HCT116 (cell line): ENCODE data around the gene FST. TPM values are rescaled to one million over a fixed set of nuclear protein-coding genes. Genes with fewer than 3 reads are reported as not detected.

ENCODE experiments used
- ATAC-seq: fragments of 200-7000 bp; cut with Tn5 transposase; 2 replicates; pipeline ENCODE4 v1.9.1; 2020; ENCODE audit warnings: mild to moderate bottlenecking, moderate library complexity
- BruUV-seq: library from RNA; stranded (reverse); fragments of 400-500 nt; replicated peaks from 2 replicates; lab custom pipeline; 2021; lab: Mats Ljungman, UMichigan
- CTCF ChIA-PET: fragments of 300-600 bp; sonication (Branson Sonifier 250); formaldehyde crosslinking; loops from one replicate; lab custom pipeline; 2021; ENCODE audit warnings: antibody characterized with exemption; lab: Charles Lee
- POLR2A ChIA-PET: fragments of 300-600, 350-600 bp; sonication (Branson Sonifier 250); formaldehyde crosslinking; loops from one replicate; lab custom pipeline; 2021; ENCODE audit warnings: antibody characterized with exemption; lab: Charles Lee
- RAD21 ChIA-PET, 2 experiments: fragments of 300-600 bp; sonication (Branson Sonifier 250); formaldehyde crosslinking; loops; one replicate each; lab custom pipeline; 2023; ENCODE audit warnings: low total read pairs in 2 of 2; ENCODE audit not compliant: uncharacterized antibody in 2 of 2, unreplicated experiment in 2 of 2, low non-redundant PET in 1 of 2; lab: Charles Lee
- DNase-seq: peaks from one replicate; pipeline ENCODE4 v3.0.0-alpha.2; 2010; ENCODE audit warnings: low read depth, low spot score
- H2AFZ ChIP-seq: fragments of 200-600 bp; shearing (Covaris generic), sonication (generic); 2 replicates; pipeline ENCODE4 v1.6.1; 2017; ENCODE audit warnings: low read depth, mixed run types, mixed read lengths, antibody characterized with exemption, low read length; ENCODE audit not compliant: poor library complexity, severe bottlenecking
- H3K27ac ChIP-seq: 2 replicates; pipeline ENCODE4 v1.5.1; 2012; ENCODE audit warnings: low read depth, low read length
- H3K27me3 ChIP-seq: fragments of 200-600 bp; sonication (generic); 2 replicates; pipeline ENCODE4 v1.6.1; 2016; ENCODE audit warnings: mixed run types, low read length, mixed read lengths; ENCODE audit not compliant: insufficient read depth
- H3K36me3 ChIP-seq, 2 experiments: fragments of 200-500 bp in 1 of 2; fragments of 200-600 bp in 1 of 2; sonication (Bioruptor generic) in 1 of 2; sonication (generic) in 1 of 2; 2 replicates each; pipeline versions ENCODE4 v1.5.1 to v1.6.1; 2014 to 2016; ENCODE audit warnings: low read length in 2 of 2, inconsistent platforms in 1 of 2, mixed read lengths in 1 of 2, mixed run types in 1 of 2; ENCODE audit not compliant: insufficient read depth in 2 of 2, control insufficient read depth in 1 of 2
- H3K4me1 ChIP-seq, 2 experiments: fragments of 200-600 bp in 1 of 2; sonication (generic) in 1 of 2; 2 replicates each; pipeline versions ENCODE4 v1.5.1 to v1.6.1; 2012 to 2017; ENCODE audit warnings: low read length in 2 of 2, inconsistent platforms in 1 of 2, mild to moderate bottlenecking in 1 of 2, mixed read lengths in 1 of 2, mixed run types in 1 of 2, moderate library complexity in 1 of 2; ENCODE audit not compliant: insufficient read depth in 2 of 2, control insufficient read depth in 1 of 2
- H3K4me2 ChIP-seq: fragments of 200-600 bp; sonication (generic); 2 replicates; pipeline ENCODE4 v1.6.1; 2017; ENCODE audit warnings: mixed run types, low read length, mixed read lengths
- H3K4me3 ChIP-seq, 2 experiments: fragments of 200-600 bp in 1 of 2; sonication (generic) in 1 of 2; replicated peaks in 1 of 2; 2 replicates each; pipeline ENCODE4 v1.5.1; 2011 to 2016; ENCODE audit warnings: low read length in 2 of 2, control low read depth in 1 of 2, low read depth in 1 of 2, mild to moderate bottlenecking in 1 of 2, mixed read lengths in 1 of 2, mixed run types in 1 of 2
- H3K79me2 ChIP-seq: fragments of 200-600 bp; sonication (generic); 2 replicates; pipeline ENCODE4 v1.6.1; 2017; ENCODE audit warnings: mild to moderate bottlenecking, mixed run types, low read length, moderate library complexity, mixed read lengths; ENCODE audit not compliant: insufficient read depth
- H3K9ac ChIP-seq: fragments of 200-600 bp; sonication (generic); 2 replicates; pipeline ENCODE4 v1.6.1; 2016; ENCODE audit warnings: low read length, mixed read lengths
- H3K9me2 ChIP-seq: fragments of 200-600 bp; sonication (generic), shearing (Covaris generic); 2 replicates; pipeline ENCODE4 v1.6.1; 2017; ENCODE audit warnings: mixed run types, mild to moderate bottlenecking, moderate library complexity; ENCODE audit not compliant: insufficient read depth
- H3K9me3 ChIP-seq, 2 experiments: fragments of 200-500 bp in 1 of 2; fragments of 200-600 bp in 1 of 2; sonication (Bioruptor generic) in 1 of 2; sonication (generic) in 1 of 2; 2 replicates each; pipeline ENCODE4 v1.6.1; 2014 to 2017; ENCODE audit warnings: low read length in 2 of 2, mixed read lengths in 2 of 2, inconsistent platforms in 1 of 2, low read depth in 1 of 2, mild to moderate bottlenecking in 1 of 2, mixed run types in 1 of 2, moderate library complexity in 1 of 2; ENCODE audit not compliant: control insufficient read depth in 1 of 2, insufficient read depth in 1 of 2
- H4K20me1 ChIP-seq: fragments of 200-600 bp; sonication (generic), shearing (Covaris generic); 2 replicates; pipeline ENCODE4 v1.6.1; 2017; ENCODE audit warnings: mixed run types, mild to moderate bottlenecking, moderate library complexity; ENCODE audit not compliant: insufficient read depth
- CBX3 ChIP-seq: IDR thresholded peaks from 2 replicates; pipeline ENCODE4 v1.6.1; 2012; ENCODE audit warnings: low read depth
- CEBPB ChIP-seq: IDR thresholded peaks from 2 replicates; pipeline ENCODE4 v1.6.1; 2012; ENCODE audit warnings: low read depth
- EZH2phosphoT487 ChIP-seq: fragments of 200-600 bp; IDR thresholded peaks from 2 replicates; pipeline ENCODE4 v1.6.1; 2018; ENCODE audit warnings: antibody characterized with exemption, borderline replicate concordance
- POLR2A ChIP-seq: IDR thresholded peaks from 2 replicates; pipeline ENCODE4 v1.7.0; 2011; ENCODE audit warnings: borderline replicate concordance; ENCODE audit not compliant: insufficient read depth, insufficient read length; ENCODE audit errors: extremely low read depth
- POLR2AphosphoS5 ChIP-seq: IDR thresholded peaks from 2 replicates; pipeline ENCODE4 v1.6.1; 2011; ENCODE audit warnings: mild to moderate bottlenecking, low read depth, low read length, moderate library complexity
- RAD21 ChIP-seq: IDR thresholded peaks from 2 replicates; pipeline ENCODE4 v1.6.1; 2012; ENCODE audit warnings: low read depth, mild to moderate bottlenecking
- SP1 ChIP-seq: IDR thresholded peaks from 2 replicates; pipeline ENCODE4 v1.6.1; 2012; ENCODE audit warnings: low read depth
- SRF ChIP-seq: IDR thresholded peaks from 2 replicates; pipeline ENCODE4 v1.6.1; 2012; ENCODE audit warnings: low read depth
- YY1 ChIP-seq: IDR thresholded peaks from 2 replicates; pipeline ENCODE4 v1.6.1; 2011; ENCODE audit warnings: low read length, low read depth, moderate library complexity, mild to moderate bottlenecking; ENCODE audit not compliant: insufficient replicate concordance; ENCODE audit errors: extremely low read depth
- ZNF274 ChIP-seq: fragments of 200-500 bp; sonication (Bioruptor generic); IDR thresholded peaks from 2 replicates; pipeline ENCODE4 v1.6.1; 2014; ENCODE audit warnings: mild to moderate bottlenecking, low read depth, low read length, inconsistent platforms
- intact Hi-C: fragments of 100-400 bp; cut with micrococcal nuclease; formaldehyde crosslinking; loops from 2 replicates; pipeline ENCODE4 v1.10.0; 2022
- total RNA-seq: library from RNA; stranded (reverse); gene quantifications from one replicate; pipeline ENCODE4 v1.2.1, GENCODE V29; 2021; ENCODE audit not compliant: unreplicated experiment
- TF ChIP-seq, protein P1 (sequence below): IDR thresholded peaks from 2 replicates; pipeline ENCODE4 v1.6.1; 2011; ENCODE audit warnings: mild to moderate bottlenecking, low read length, moderate library complexity; ENCODE audit not compliant: insufficient replicate concordance; ENCODE audit errors: extremely low read depth
- TF ChIP-seq, protein P2 (sequence below): IDR thresholded peaks from 2 replicates; pipeline ENCODE4 v1.6.1; 2012

FST gene
- total RNA-seq, 1 experiment from 2014 or later: 0.34 TPM

DNA sequence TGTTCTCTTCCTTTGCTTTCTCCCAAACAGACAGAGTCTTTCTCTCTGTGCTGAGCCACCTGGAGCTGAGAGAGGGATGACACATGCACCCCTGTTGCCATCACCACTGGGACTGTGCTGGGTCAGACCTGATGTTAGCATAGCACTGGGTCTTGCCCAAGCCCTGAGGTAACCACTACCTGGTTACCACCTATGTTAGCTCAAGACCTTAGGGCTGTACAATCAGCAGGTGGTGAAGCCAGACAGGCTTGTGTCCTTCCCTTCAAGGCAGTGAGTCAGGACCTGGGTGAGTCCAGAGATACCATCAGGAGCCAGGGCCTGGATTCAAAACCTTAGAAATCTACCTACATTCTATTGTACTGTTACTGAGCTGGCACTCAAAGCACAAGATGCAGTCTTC, 32.1 kb downstream of the FST start:
- ChIA-PET CTCF (no interaction called here), POLR2A (no interaction called here), RAD21 (no interaction called here)
- Histone ChIP-seq H3K36me3 (no peaks in the 10 kb centered on the region), H3K4me3 (no peak overlapping the region), H3K27me3 (no peaks in the 10 kb centered on the region), H3K4me1 (no peaks in the 10 kb centered on the region), H4K20me1 (no peaks in the 10 kb centered on the region), H3K27ac (no peak overlapping the region), H3K4me2 (no peak overlapping the region), H3K9ac (no peak overlapping the region), H3K79me2 (no peaks in the 10 kb centered on the region), H3K9me3 (0 out of 4 replicates have a peak, but pooled peaks cover 0 to 5% of the 10 kb centered on the region in 2 experiments), H3K9me2 (no peaks in the 10 kb centered on the region)
- no peak for DNase-seq
- ATAC-seq: no peak
- intact Hi-C loops: no loop called here
- BruUV-seq: no TSS peak
- TF ChIP-seq YY1: no peak
- TF ChIP-seq CEBPB: no peak
- TF ChIP-seq EZH2phosphoT487: no peak
- TF ChIP-seq SRF: no peak
- TF ChIP-seq, all 23 proteins: peak for 0
- H2AFZ ChIP-seq: no peak overlapping the region

DNA sequence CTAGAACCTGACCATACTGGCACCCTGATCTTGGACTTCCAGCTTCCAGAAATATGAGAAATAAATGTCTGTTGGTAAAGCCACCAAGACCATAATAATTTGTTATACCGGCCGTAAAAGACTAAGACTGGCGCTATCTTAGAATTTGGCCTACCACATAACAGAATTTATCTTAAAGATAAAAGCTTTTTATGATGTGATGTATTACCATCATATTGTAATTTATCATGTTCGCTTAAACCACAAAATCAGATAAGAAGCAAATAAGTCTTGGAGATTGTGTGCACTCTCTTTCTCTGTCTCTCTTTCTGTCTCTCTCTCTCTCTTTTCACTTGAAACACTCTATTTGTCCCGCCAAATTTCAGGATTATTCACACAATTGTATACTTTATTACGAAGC, 35.6 kb downstream of the FST start:
- DNase-seq (no peak), ATAC-seq (no peak)
- Histone ChIP-seq H3K9me2 (no peaks in the 10 kb centered on the region), H2AFZ (no peak overlapping the region), H3K27ac (no peak overlapping the region), H4K20me1 (no peaks in the 10 kb centered on the region), H3K36me3 (no peaks in the 10 kb centered on the region), H3K4me2 (no peak overlapping the region), H3K79me2 (no peaks in the 10 kb centered on the region), H3K4me3 (no peak overlapping the region), H3K9ac (no peak overlapping the region), H3K27me3 (no peaks in the 10 kb centered on the region), H3K4me1 (no peaks in the 10 kb centered on the region), H3K9me3 (no peaks in the 10 kb centered on the region)
- TF ChIP-seq POLR2A (no peak), ZNF274 (no peak), RAD21 (no peak), CBX3 (no peak), CEBPB (no peak), YY1 (no peak), SP1 (no peak), SRF (no peak), POLR2AphosphoS5 (no peak)
- TF ChIP-seq, protein P1, sequence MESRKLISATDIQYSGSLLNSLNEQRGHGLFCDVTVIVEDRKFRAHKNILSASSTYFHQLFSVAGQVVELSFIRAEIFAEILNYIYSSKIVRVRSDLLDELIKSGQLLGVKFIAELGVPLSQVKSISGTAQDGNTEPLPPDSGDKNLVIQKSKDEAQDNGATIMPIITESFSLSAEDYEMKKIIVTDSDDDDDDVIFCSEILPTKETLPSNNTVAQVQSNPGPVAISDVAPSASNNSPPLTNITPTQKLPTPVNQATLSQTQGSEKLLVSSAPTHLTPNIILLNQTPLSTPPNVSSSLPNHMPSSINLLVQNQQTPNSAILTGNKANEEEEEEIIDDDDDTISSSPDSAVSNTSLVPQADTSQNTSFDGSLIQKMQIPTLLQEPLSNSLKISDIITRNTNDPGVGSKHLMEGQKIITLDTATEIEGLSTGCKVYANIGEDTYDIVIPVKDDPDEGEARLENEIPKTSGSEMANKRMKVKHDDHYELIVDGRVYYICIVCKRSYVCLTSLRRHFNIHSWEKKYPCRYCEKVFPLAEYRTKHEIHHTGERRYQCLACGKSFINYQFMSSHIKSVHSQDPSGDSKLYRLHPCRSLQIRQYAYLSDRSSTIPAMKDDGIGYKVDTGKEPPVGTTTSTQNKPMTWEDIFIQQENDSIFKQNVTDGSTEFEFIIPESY: no peak
- TF ChIP-seq, protein P2, sequence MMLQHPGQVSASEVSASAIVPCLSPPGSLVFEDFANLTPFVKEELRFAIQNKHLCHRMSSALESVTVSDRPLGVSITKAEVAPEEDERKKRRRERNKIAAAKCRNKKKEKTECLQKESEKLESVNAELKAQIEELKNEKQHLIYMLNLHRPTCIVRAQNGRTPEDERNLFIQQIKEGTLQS: no peak
- ChIA-PET POLR2A (no interaction called here), RAD21 (no interaction called here), CTCF (no interaction called here)
- intact Hi-C loops: no loop called here
- no TSS peak for BruUV-seq
